K562 (cell line): ENCODE data around the gene EYA2. TPM values are rescaled to one million over a fixed set of nuclear protein-coding genes. Genes with fewer than 3 reads are reported as not detected.

Source experiments
- COPS2 ChIP-seq: fragments of 450-650 bp; conservative IDR thresholded peaks from 2 replicates; pipeline ENCODE4 v1.6.1; 2016; ENCODE audit warnings: mild to moderate bottlenecking, moderate library complexity
- FOXK2 ChIP-seq, 2 experiments: fragments of 450-650 bp; IDR thresholded peaks in 1 of 2; conservative IDR thresholded peaks in 1 of 2; 2 replicates each; pipeline ENCODE4 v1.6.1; 2016; ENCODE audit warnings: low read depth in 2 of 2, mild to moderate bottlenecking in 1 of 2
- FOXP1 ChIP-seq: sonication (generic); formaldehyde crosslinking; IDR thresholded peaks from 2 replicates; pipeline ENCODE4 v1.8.0; 2022; ENCODE audit warnings: mild to moderate bottlenecking, missing genetic modification reagents
- MEIS2 ChIP-seq: fragments of 450-650 bp; IDR thresholded peaks from 2 replicates; pipeline ENCODE4 v1.6.1; 2014; ENCODE audit warnings: mild to moderate bottlenecking; ENCODE audit not compliant: partially characterized antibody
- MIER1 ChIP-seq: fragments of 450-650 bp; IDR thresholded peaks from 2 replicates; pipeline ENCODE4 v1.6.1; 2016; ENCODE audit warnings: antibody characterized with exemption, mild to moderate bottlenecking, low read depth
- MXI1 ChIP-seq: IDR thresholded peaks from 2 replicates; pipeline ENCODE4 v1.6.1; 2011; ENCODE audit warnings: low read depth, mild to moderate bottlenecking, improper control_type of control experiment, low read length
- NR2C2 ChIP-seq, 2 experiments: fragments of 200-800 bp in 1 of 2; sonication (Bioruptor generic) in 1 of 2; sonication (generic) in 1 of 2; formaldehyde crosslinking in 1 of 2; IDR thresholded peaks; 2 replicates each; pipeline versions ENCODE4 v1.6.1 to v1.8.0; 2016 to 2022; ENCODE audit warnings: mild to moderate bottlenecking in 1 of 2, missing compliant biosample characterization in 1 of 2, missing genetic modification characterization in 1 of 2, missing genetic modification reagents in 1 of 2
- SMC3 ChIP-seq: conservative IDR thresholded peaks from 2 replicates; pipeline ENCODE4 v1.6.1; 2011; ENCODE audit warnings: low read depth, low read length, improper control_type of control experiment; ENCODE audit not compliant: insufficient read depth
- TEAD1 ChIP-seq, 2 experiments: fragments of 450-650 bp in 1 of 2; sonication (generic) in 1 of 2; formaldehyde crosslinking; IDR thresholded peaks; 2 replicates each; pipeline versions ENCODE4 v1.4.0 to v1.8.0; 2020 to 2022; ENCODE audit warnings: mild to moderate bottlenecking in 2 of 2, missing genetic modification reagents in 1 of 2
- YY1 ChIP-seq, 3 experiments: IDR thresholded peaks; 2 replicates each; pipeline ENCODE4 v1.6.1; 2011; ENCODE audit warnings: low read length in 2 of 3, mild to moderate bottlenecking in 2 of 3, moderate library complexity in 2 of 3, borderline replicate concordance in 1 of 3, control low read depth in 1 of 3, low read depth in 1 of 3; ENCODE audit not compliant: insufficient read depth in 3 of 3, insufficient replicate concordance in 2 of 3, control insufficient read depth in 1 of 3, insufficient read length in 1 of 3; ENCODE audit errors: extremely low read depth in 1 of 3
- ZC3H4 ChIP-seq: sonication (generic); formaldehyde crosslinking; IDR thresholded peaks from 2 replicates; pipeline ENCODE4 v1.9.0; 2021; ENCODE audit warnings: missing genetic modification reagents, borderline replicate concordance
- ZNF12 ChIP-seq: sonication (generic); formaldehyde crosslinking; IDR thresholded peaks from 2 replicates; pipeline ENCODE4 v1.4.0; 2020; ENCODE audit warnings: mild to moderate bottlenecking, missing genetic modification reagents
- ZNF197 ChIP-seq: fragments of 200-800 bp; sonication (Bioruptor generic); IDR thresholded peaks from 2 replicates; pipeline ENCODE4 v1.6.1; 2016; ENCODE audit warnings: low read depth, missing genetic modification characterization, missing compliant biosample characterization
- polyA plus RNA-seq, 8 experiments: library from polyadenylated mRNA; depleted of rRNA in 4 of 8; stranded (reverse) in 5 of 8; unstranded in 3 of 8; fragments of >200 nt; fragmentation: Nextera tagmentation in 2 of 8; fragmentation: Illumina TruSeq in 1 of 8; extraction: Ambion mirVana in 2 of 8; extraction: Trizol in 1 of 8; gene quantifications; 2 replicates each; pipeline versions ENCODE4 v1.2.1 to v1.2.3, GENCODE V29; 2011 to 2014; ENCODE audit warnings: inconsistent platforms in 1 of 8, missing spikeins in 1 of 8
- total RNA-seq, 7 experiments: library from RNA; depleted of rRNA in 6 of 7; stranded (reverse); fragments of >200 nt in 6 of 7; fragmentation: Illumina TruSeq in 2 of 7; extraction: Trizol in 2 of 7; gene quantifications; 2 replicates each; pipeline versions ENCODE4 v1.2.1 to v1.2.3, GENCODE V29; 2011 to 2021; ENCODE audit warnings: low replicate concordance in 1 of 7
- TF ChIP-seq, protein P1 (sequence below): sonication (generic); formaldehyde crosslinking; IDR thresholded peaks from 2 replicates; pipeline ENCODE4 v1.8.1; 2023; ENCODE audit warnings: mild to moderate bottlenecking, missing genetic modification reagents
- TF ChIP-seq, protein P2 (sequence below), 2 experiments: fragments of 450-650 bp; formaldehyde crosslinking in 1 of 2; IDR thresholded peaks; 2 replicates each; pipeline versions ENCODE4 v1.4.0 to v1.6.1; 2014 to 2020; ENCODE audit warnings: mild to moderate bottlenecking in 2 of 2, borderline replicate concordance in 1 of 2, low read depth in 1 of 2

The EYA2 gene
- total and polyA plus RNA-seq, 9 of the 15 experiments (the other 6 are each of a cell fraction or from before 2014, with no cell fraction given), result 0.03 TPM; not detected in 8

- TF ChIP-seq, protein P1, sequence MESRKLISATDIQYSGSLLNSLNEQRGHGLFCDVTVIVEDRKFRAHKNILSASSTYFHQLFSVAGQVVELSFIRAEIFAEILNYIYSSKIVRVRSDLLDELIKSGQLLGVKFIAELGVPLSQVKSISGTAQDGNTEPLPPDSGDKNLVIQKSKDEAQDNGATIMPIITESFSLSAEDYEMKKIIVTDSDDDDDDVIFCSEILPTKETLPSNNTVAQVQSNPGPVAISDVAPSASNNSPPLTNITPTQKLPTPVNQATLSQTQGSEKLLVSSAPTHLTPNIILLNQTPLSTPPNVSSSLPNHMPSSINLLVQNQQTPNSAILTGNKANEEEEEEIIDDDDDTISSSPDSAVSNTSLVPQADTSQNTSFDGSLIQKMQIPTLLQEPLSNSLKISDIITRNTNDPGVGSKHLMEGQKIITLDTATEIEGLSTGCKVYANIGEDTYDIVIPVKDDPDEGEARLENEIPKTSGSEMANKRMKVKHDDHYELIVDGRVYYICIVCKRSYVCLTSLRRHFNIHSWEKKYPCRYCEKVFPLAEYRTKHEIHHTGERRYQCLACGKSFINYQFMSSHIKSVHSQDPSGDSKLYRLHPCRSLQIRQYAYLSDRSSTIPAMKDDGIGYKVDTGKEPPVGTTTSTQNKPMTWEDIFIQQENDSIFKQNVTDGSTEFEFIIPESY (CRISPR knock-in tag), result peak; percentile 93
- no peak for TF ChIP-seq MEIS2
- TF ChIP-seq NR2C2 (CRISPR knock-in tag; IDR thresholded peaks at IDR 0.05), result no peak
- TF ChIP-seq NR2C2 (tag; IDR thresholded peaks at IDR 0.05), result no peak
- no peak for TF ChIP-seq MIER1
- peak in 1 of 2 experiments; percentile 95; a peak in 1 of 4 replicates for TF ChIP-seq TEAD1 (CRISPR knock-in tag; IDR thresholded peaks at IDR 0.05)
- TF ChIP-seq FOXP1 (CRISPR knock-in tag), result no peak
- TF ChIP-seq ZC3H4 (CRISPR knock-in tag), result no peak
- no peak for TF ChIP-seq ZNF12 (CRISPR knock-in tag)
- peak; percentile 49 for TF ChIP-seq SMC3
- TF ChIP-seq YY1 (IDR thresholded peaks at IDR 0.05; ENCODE audit: borderline replicate concordance in 1 of 3, control insufficient read depth in 1 of 3, extremely low read depth in 1 of 3, insufficient read depth in 3 of 3, insufficient read length in 1 of 3, insufficient replicate concordance in 2 of 3, low read depth in 1 of 3, low read length in 2 of 3), result peak in 1 of 3 experiments; percentile 45
- no peak for TF ChIP-seq FOXK2 (conservative IDR thresholded peaks at IDR 0.05 in 1 of 2, IDR thresholded peaks at IDR 0.05 in 1 of 2; ENCODE audit: low read depth in 2 of 2)
- no peak for TF ChIP-seq ZNF197 (CRISPR knock-in tag)
- no peak for TF ChIP-seq MXI1
- TF ChIP-seq, protein P2, sequence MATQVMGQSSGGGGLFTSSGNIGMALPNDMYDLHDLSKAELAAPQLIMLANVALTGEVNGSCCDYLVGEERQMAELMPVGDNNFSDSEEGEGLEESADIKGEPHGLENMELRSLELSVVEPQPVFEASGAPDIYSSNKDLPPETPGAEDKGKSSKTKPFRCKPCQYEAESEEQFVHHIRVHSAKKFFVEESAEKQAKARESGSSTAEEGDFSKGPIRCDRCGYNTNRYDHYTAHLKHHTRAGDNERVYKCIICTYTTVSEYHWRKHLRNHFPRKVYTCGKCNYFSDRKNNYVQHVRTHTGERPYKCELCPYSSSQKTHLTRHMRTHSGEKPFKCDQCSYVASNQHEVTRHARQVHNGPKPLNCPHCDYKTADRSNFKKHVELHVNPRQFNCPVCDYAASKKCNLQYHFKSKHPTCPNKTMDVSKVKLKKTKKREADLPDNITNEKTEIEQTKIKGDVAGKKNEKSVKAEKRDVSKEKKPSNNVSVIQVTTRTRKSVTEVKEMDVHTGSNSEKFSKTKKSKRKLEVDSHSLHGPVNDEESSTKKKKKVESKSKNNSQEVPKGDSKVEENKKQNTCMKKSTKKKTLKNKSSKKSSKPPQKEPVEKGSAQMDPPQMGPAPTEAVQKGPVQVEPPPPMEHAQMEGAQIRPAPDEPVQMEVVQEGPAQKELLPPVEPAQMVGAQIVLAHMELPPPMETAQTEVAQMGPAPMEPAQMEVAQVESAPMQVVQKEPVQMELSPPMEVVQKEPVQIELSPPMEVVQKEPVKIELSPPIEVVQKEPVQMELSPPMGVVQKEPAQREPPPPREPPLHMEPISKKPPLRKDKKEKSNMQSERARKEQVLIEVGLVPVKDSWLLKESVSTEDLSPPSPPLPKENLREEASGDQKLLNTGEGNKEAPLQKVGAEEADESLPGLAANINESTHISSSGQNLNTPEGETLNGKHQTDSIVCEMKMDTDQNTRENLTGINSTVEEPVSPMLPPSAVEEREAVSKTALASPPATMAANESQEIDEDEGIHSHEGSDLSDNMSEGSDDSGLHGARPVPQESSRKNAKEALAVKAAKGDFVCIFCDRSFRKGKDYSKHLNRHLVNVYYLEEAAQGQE (IDR thresholded peaks at IDR 0.05; ENCODE audit: borderline replicate concordance), result peak; percentile 70; the same call in 1 of the 2 replicates
- TF ChIP-seq, protein P2 (CRISPR knock-in tag; IDR thresholded peaks at IDR 0.05; ENCODE audit: low read depth), result no peak
- TF ChIP-seq COPS2, result no peak
Observed at GRCh38 chr20:47150403-47151152, 255.9 kb downstream of the EYA2 start (continued).
